ENCODE data around the gene TRIM65. TPM values are rescaled to one million over a fixed set of nuclear protein-coding genes. Genes with fewer than 3 reads are reported as not detected.
A peak's percentile ranks its signal among the peaks of the same experiment; 100 is the strongest.

The TRIM65 gene, protein sequence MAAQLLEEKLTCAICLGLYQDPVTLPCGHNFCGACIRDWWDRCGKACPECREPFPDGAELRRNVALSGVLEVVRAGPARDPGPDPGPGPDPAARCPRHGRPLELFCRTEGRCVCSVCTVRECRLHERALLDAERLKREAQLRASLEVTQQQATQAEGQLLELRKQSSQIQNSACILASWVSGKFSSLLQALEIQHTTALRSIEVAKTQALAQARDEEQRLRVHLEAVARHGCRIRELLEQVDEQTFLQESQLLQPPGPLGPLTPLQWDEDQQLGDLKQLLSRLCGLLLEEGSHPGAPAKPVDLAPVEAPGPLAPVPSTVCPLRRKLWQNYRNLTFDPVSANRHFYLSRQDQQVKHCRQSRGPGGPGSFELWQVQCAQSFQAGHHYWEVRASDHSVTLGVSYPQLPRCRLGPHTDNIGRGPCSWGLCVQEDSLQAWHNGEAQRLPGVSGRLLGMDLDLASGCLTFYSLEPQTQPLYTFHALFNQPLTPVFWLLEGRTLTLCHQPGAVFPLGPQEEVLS
- polyA plus RNA-seq (2013, experiment 1 of 2), result 15.7 TPM
- polyA plus RNA-seq (2013, experiment 2 of 2), result 15.2 TPM

DNA sequence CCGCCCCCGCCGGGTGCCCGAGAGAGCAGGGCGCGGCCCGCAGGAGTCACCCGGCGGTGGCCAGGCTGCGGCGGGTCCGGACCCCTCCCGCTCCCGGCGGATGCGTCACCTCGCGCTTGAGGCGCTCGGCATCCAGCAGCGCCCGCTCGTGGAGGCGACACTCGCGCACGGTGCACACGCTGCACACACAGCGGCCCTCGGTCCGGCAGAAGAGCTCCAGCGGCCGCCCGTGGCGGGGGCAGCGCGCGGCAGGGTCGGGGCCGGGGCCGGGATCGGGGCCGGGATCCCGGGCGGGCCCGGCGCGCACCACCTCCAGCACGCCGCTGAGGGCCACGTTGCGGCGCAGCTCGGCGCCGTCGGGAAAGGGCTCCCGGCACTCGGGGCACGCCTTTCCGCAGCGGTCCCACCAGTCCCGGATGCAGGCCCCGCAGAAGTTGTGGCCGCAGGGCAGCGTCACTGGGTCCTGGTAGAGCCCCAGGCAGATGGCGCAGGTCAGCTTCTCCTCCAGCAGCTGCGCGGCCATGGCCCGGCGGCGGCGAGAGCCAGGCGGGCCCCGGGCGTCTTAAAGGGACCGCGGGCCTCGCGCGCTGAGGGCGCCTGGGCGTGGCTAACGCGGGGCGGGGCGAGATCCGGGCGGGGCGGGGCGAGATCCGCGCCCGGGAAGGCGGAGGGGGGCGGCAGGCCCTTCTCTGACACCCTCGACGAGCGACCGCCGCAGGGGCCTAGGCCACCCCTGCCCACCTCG lies at the start of gene TRIM65:
Gene TRIM65, minus strand, starts transcription at position 537 of the 745 bp plus-strand sequence. Its CDS starts 14 bp downstream, at position 523.
- Histone ChIP-seq H2AK5ac (ENCODE audit: low read length, severe bottlenecking) (peak within 1 kb of the TSS; percentile 66), H4K91ac (ENCODE audit: low read length) (peak within 1 kb of the TSS; percentile 96), H3K27me3 (ENCODE audit: control insufficient read depth in 1 of 2, insufficient read depth in 1 of 2, low read length in 2 of 2) (no peaks in the 10 kb centered on the region), H2BK12ac (ENCODE audit: low read length in 2 of 2) (peak within 1 kb of the TSS; percentile 33 to 85), H3K4me2 (ENCODE audit: low read length, poor library complexity, severe bottlenecking) (peak within 1 kb of the TSS; percentile 61), H2AFZ (ENCODE audit: low read depth, low read length) (peak within 1 kb of the TSS; percentile 84), H2BK15ac (ENCODE audit: low read depth, poor library complexity, severe bottlenecking) (peak within 1 kb of the TSS; percentile 99), H3K23ac (ENCODE audit: low read length in 2 of 2) (peak within 1 kb of the TSS in 1 of 2 experiments; percentile 75), H3K79me1 (replicated peaks; ENCODE audit: low read length, poor library complexity, severe bottlenecking) (peaks cover 40% of the 10 kb centered on the region), H2BK120ac (ENCODE audit: low read depth, low read length) (peak within 1 kb of the TSS; percentile 52), H4K8ac (ENCODE audit: low read length) (peak within 1 kb of the TSS; percentile 95), H3K18ac (ENCODE audit: low read depth in 1 of 2, low read length in 2 of 2) (peak within 1 kb of the TSS; percentile 95 to 96), H3K9ac (ENCODE audit: low read length) (peak within 1 kb of the TSS; percentile 83), H3K4me1 (ENCODE audit: control insufficient read depth, insufficient read depth, low read depth, low read length) (peaks cover 29% of the 10 kb centered on the region), H3K9me3 (ENCODE audit: control insufficient read depth, low read length) (no peaks in the 10 kb centered on the region), H3K36me3 (ENCODE audit: control insufficient read depth in 1 of 2, insufficient read depth in 2 of 2, low read depth in 1 of 2, low read length in 2 of 2) (peaks cover 45 to 58% of the 10 kb centered on the region in 2 experiments), H3K27ac (ENCODE audit: low read length, poor library complexity, severe bottlenecking) (peak within 1 kb of the TSS; percentile 44), H3K4me3 (ENCODE audit: insufficient read depth in 1 of 2, low read depth in 1 of 2, low read length in 2 of 2) (peak within 1 kb of the TSS; percentile 76 to 83), H2BK5ac (ENCODE audit: low read depth, low read length, poor library complexity, severe bottlenecking) (no peak within 1 kb of the TSS), H3K4ac (ENCODE audit: low read depth in 1 of 2, low read length in 2 of 2) (peak within 1 kb of the TSS; percentile 77 to 96), H3K14ac (ENCODE audit: low read length in 2 of 2) (peak within 1 kb of the TSS in 1 of 2 experiments; percentile 98)
- WGBS, result under 1% methylated on average over 62 of the region's 102 CpGs
- peak; percentile 82 for DNase-seq

- Histone ChIP-seq H3K9me3 (ENCODE audit: control insufficient read depth, low read length) (no peaks in the 10 kb centered on the region), H2BK120ac (ENCODE audit: low read depth, low read length) (no peak overlapping the region), H3K4me2 (ENCODE audit: low read length, poor library complexity, severe bottlenecking) (no peak overlapping the region), H2BK12ac (ENCODE audit: low read length in 2 of 2) (no peak overlapping the region), H3K27ac (ENCODE audit: low read length, poor library complexity, severe bottlenecking) (no peak overlapping the region), H3K14ac (ENCODE audit: low read length in 2 of 2) (no peak overlapping the region), H3K4ac (ENCODE audit: low read depth in 1 of 2, low read length in 2 of 2) (no peak overlapping the region), H3K36me3 (ENCODE audit: control insufficient read depth in 1 of 2, insufficient read depth in 2 of 2, low read depth in 1 of 2, low read length in 2 of 2) (peaks cover 41 to 72% of the 10 kb centered on the region in 2 experiments), H2BK15ac (ENCODE audit: low read depth, poor library complexity, severe bottlenecking) (no peak overlapping the region), H3K9ac (ENCODE audit: low read length) (no peak overlapping the region), H4K8ac (ENCODE audit: low read length) (no peak overlapping the region), H2AFZ (ENCODE audit: low read depth, low read length) (no peak overlapping the region), H3K4me3 (ENCODE audit: insufficient read depth in 1 of 2, low read depth in 1 of 2, low read length in 2 of 2) (no peak overlapping the region), H3K79me1 (replicated peaks; ENCODE audit: low read length, poor library complexity, severe bottlenecking) (peaks cover 8% of the 10 kb centered on the region), H3K4me1 (ENCODE audit: control insufficient read depth, insufficient read depth, low read depth, low read length) (peaks cover 2% of the 10 kb centered on the region), H3K23ac (ENCODE audit: low read length in 2 of 2) (no peak overlapping the region), H2AK5ac (ENCODE audit: low read length, severe bottlenecking) (no peak overlapping the region), H3K18ac (ENCODE audit: low read depth in 1 of 2, low read length in 2 of 2) (no peak overlapping the region), H4K91ac (ENCODE audit: low read length) (no peak overlapping the region), H3K27me3 (ENCODE audit: control insufficient read depth in 1 of 2, insufficient read depth in 1 of 2, low read length in 2 of 2) (no peaks in the 10 kb centered on the region), H2BK5ac (ENCODE audit: low read depth, low read length, poor library complexity, severe bottlenecking) (no peak overlapping the region)
- no peak for DNase-seq
- no CpG with 5 or more reads among the region's 2 CpGs for WGBS
These were observed 48.5 kb upstream of the TRIM65 start for GRCh38 chr17:75945211-75945610.

GRCh38 chr17:75943491-75943890 lies 46.7 kb upstream of the TRIM65 start:
- Histone ChIP-seq H4K8ac (ENCODE audit: low read length) (no peak overlapping the region), H2BK15ac (ENCODE audit: low read depth, poor library complexity, severe bottlenecking) (no peak overlapping the region), H3K23ac (ENCODE audit: low read length in 2 of 2) (no peak overlapping the region), H3K36me3 (ENCODE audit: control insufficient read depth in 1 of 2, insufficient read depth in 2 of 2, low read depth in 1 of 2, low read length in 2 of 2) (peaks cover 27 to 55% of the 10 kb centered on the region in 2 experiments), H2AK5ac (ENCODE audit: low read length, severe bottlenecking) (no peak overlapping the region), H3K9ac (ENCODE audit: low read length) (no peak overlapping the region), H3K4me2 (ENCODE audit: low read length, poor library complexity, severe bottlenecking) (no peak overlapping the region), H3K27me3 (ENCODE audit: control insufficient read depth in 1 of 2, insufficient read depth in 1 of 2, low read length in 2 of 2) (no peaks in the 10 kb centered on the region), H3K9me3 (ENCODE audit: control insufficient read depth, low read length) (no peaks in the 10 kb centered on the region), H3K27ac (ENCODE audit: low read length, poor library complexity, severe bottlenecking) (no peak overlapping the region), H4K91ac (ENCODE audit: low read length) (no peak overlapping the region), H3K4me1 (ENCODE audit: control insufficient read depth, insufficient read depth, low read depth, low read length) (peaks cover 3% of the 10 kb centered on the region), H2BK5ac (ENCODE audit: low read depth, low read length, poor library complexity, severe bottlenecking) (no peak overlapping the region), H3K14ac (ENCODE audit: low read length in 2 of 2) (no peak overlapping the region), H2AFZ (ENCODE audit: low read depth, low read length) (no peak overlapping the region), H3K4me3 (ENCODE audit: insufficient read depth in 1 of 2, low read depth in 1 of 2, low read length in 2 of 2) (no peak overlapping the region), H3K18ac (ENCODE audit: low read depth in 1 of 2, low read length in 2 of 2) (no peak overlapping the region), H3K4ac (ENCODE audit: low read depth in 1 of 2, low read length in 2 of 2) (no peak overlapping the region), H2BK12ac (ENCODE audit: low read length in 2 of 2) (no peak overlapping the region), H3K79me1 (replicated peaks; ENCODE audit: low read length, poor library complexity, severe bottlenecking) (peaks cover 6% of the 10 kb centered on the region), H2BK120ac (ENCODE audit: low read depth, low read length) (no peak overlapping the region)
- WGBS, result 71% methylated on average over 1 of the region's 1 CpG
- DNase-seq, result no peak

- Histone ChIP-seq H3K14ac (ENCODE audit: low read length in 2 of 2) (no peak overlapping the region), H3K9ac (ENCODE audit: low read length) (no peak overlapping the region), H3K4me1 (ENCODE audit: control insufficient read depth, insufficient read depth, low read depth, low read length) (peaks cover 5% of the 10 kb centered on the region), H4K8ac (ENCODE audit: low read length) (no peak overlapping the region), H4K91ac (ENCODE audit: low read length) (no peak overlapping the region), H3K79me1 (replicated peaks; ENCODE audit: low read length, poor library complexity, severe bottlenecking) (peaks cover 6% of the 10 kb centered on the region), H3K27ac (ENCODE audit: low read length, poor library complexity, severe bottlenecking) (no peak overlapping the region), H2AFZ (ENCODE audit: low read depth, low read length) (no peak overlapping the region), H2AK5ac (ENCODE audit: low read length, severe bottlenecking) (no peak overlapping the region), H3K4me3 (ENCODE audit: insufficient read depth in 1 of 2, low read depth in 1 of 2, low read length in 2 of 2) (no peak overlapping the region), H3K27me3 (ENCODE audit: control insufficient read depth in 1 of 2, insufficient read depth in 1 of 2, low read length in 2 of 2) (no peaks in the 10 kb centered on the region), H3K18ac (ENCODE audit: low read depth in 1 of 2, low read length in 2 of 2) (no peak overlapping the region), H3K4ac (ENCODE audit: low read depth in 1 of 2, low read length in 2 of 2) (no peak overlapping the region), H3K36me3 (ENCODE audit: control insufficient read depth in 1 of 2, insufficient read depth in 2 of 2, low read depth in 1 of 2, low read length in 2 of 2) (peaks cover 23 to 45% of the 10 kb centered on the region in 2 experiments), H2BK120ac (ENCODE audit: low read depth, low read length) (no peak overlapping the region), H3K4me2 (ENCODE audit: low read length, poor library complexity, severe bottlenecking) (no peak overlapping the region), H3K23ac (ENCODE audit: low read length in 2 of 2) (no peak overlapping the region), H2BK12ac (ENCODE audit: low read length in 2 of 2) (no peak overlapping the region), H2BK5ac (ENCODE audit: low read depth, low read length, poor library complexity, severe bottlenecking) (no peak overlapping the region), H2BK15ac (ENCODE audit: low read depth, poor library complexity, severe bottlenecking) (no peak overlapping the region), H3K9me3 (ENCODE audit: control insufficient read depth, low read length) (no peaks in the 10 kb centered on the region)
- WGBS, result 100% methylated on average over 1 of the region's 4 CpGs
- DNase-seq, result no peak
These were observed 45.7 kb upstream of the TRIM65 start for GRCh38 chr17:75942473-75942872.
